Chondrocyte (in vitro differentiated cells): Measurements from ENCODE around the gene ALDH4A1. TPM values are rescaled to one million over a fixed set of nuclear protein-coding genes. Genes with fewer than 3 reads are reported as not detected.
A peak's percentile ranks its signal among the peaks of the same experiment; 100 is the strongest.

Source experiments
- DNase-seq: peaks from one replicate; pipeline ENCODE4 v3.0.0; 2021; ENCODE audit warnings: mixed read lengths, low spot score
- H3K27ac Mint-ChIP-seq: one replicate; pipeline ENCODE4 v1.8.0; 2021; ENCODE audit warnings: mild to moderate bottlenecking, moderate library complexity, mixed read lengths; ENCODE audit not compliant: unreplicated experiment
- H3K27me3 Mint-ChIP-seq: 2 replicates; pipeline ENCODE4 v1.8.0; 2021; ENCODE audit warnings: low read depth, mixed read lengths
- H3K36me3 Mint-ChIP-seq: 2 replicates; pipeline ENCODE4 v1.8.0; 2021; ENCODE audit warnings: low read depth, mixed read lengths
- H3K4me1 Mint-ChIP-seq: 2 replicates; pipeline ENCODE4 v1.8.0; 2021; ENCODE audit warnings: low read depth, mild to moderate bottlenecking, mixed read lengths
- H3K4me3 Mint-ChIP-seq: one replicate; pipeline ENCODE4 v1.8.0; 2021; ENCODE audit warnings: mild to moderate bottlenecking, moderate library complexity, mixed read lengths; ENCODE audit not compliant: unreplicated experiment
- H3K9me3 Mint-ChIP-seq: 2 replicates; pipeline ENCODE4 v1.8.0; 2021; ENCODE audit warnings: low read depth, mixed read lengths
- total RNA-seq: library from RNA; stranded (reverse); gene quantifications from 3 replicates; pipeline ENCODE4 v1.2.1, GENCODE V29; 2021
- TF ChIP-seq, protein P1 (sequence below): fragments of 200-600 bp; sonication (generic); IDR thresholded peaks from 2 replicates; pipeline ENCODE4 v1.5.0; 2021; ENCODE audit warnings: antibody characterized with exemption, mild to moderate bottlenecking, moderate library complexity

ALDH4A1 gene
- total RNA-seq, 1 donor from 2014 or later, result 14.2 TPM

DNA sequence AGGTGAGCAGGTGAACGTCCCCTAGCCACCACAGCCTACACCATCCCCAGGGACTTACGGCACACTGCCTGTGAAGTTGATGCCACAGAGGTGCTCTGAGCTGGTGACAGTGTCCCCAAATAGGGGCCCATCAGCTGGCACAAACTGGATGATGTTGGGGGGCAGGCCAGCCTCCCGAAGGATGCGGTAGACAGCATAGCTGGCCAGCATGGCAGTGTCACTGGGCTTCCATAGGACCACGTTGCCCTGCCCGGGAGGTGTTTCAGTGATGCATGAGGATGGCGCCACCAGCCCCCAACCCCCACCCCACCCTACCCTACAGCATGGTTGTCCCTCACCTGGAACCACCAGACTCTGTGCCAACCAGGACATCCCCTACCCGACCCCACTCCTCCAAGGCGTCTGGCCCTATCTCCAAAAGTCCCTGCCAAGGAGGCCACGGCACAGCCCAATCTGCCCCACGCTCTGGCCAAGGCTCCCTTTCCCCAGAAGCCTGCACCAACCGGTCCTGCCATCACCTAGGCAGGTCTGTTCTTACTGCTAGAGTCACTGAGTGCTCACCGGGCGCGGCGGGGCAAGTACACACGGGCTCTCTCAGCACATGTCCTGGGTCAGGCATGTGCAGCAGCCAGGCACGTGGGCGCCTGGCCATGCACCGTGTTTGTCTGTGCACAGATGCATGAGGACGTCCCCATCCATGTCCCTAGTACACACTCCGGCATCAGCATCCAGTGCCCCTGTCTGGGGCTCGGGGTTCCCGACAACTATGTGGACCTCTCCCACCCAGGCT lies 20.5 kb downstream of the ALDH4A1 start:
- H3K9me3 Mint-ChIP-seq, result no peaks in the 10 kb centered on the region
- peak; percentile 83 for DNase-seq
- TF ChIP-seq, protein P1, sequence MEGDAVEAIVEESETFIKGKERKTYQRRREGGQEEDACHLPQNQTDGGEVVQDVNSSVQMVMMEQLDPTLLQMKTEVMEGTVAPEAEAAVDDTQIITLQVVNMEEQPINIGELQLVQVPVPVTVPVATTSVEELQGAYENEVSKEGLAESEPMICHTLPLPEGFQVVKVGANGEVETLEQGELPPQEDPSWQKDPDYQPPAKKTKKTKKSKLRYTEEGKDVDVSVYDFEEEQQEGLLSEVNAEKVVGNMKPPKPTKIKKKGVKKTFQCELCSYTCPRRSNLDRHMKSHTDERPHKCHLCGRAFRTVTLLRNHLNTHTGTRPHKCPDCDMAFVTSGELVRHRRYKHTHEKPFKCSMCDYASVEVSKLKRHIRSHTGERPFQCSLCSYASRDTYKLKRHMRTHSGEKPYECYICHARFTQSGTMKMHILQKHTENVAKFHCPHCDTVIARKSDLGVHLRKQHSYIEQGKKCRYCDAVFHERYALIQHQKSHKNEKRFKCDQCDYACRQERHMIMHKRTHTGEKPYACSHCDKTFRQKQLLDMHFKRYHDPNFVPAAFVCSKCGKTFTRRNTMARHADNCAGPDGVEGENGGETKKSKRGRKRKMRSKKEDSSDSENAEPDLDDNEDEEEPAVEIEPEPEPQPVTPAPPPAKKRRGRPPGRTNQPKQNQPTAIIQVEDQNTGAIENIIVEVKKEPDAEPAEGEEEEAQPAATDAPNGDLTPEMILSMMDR, result no peak
- H3K4me1 Mint-ChIP-seq, result peaks cover 6% of the 10 kb centered on the region
- H3K27ac Mint-ChIP-seq, result no peak overlapping the region
- no peaks in the 10 kb centered on the region for H3K27me3 Mint-ChIP-seq
- H3K4me3 Mint-ChIP-seq, result no peak overlapping the region
- peaks cover 9% of the 10 kb centered on the region for H3K36me3 Mint-ChIP-seq

DNA sequence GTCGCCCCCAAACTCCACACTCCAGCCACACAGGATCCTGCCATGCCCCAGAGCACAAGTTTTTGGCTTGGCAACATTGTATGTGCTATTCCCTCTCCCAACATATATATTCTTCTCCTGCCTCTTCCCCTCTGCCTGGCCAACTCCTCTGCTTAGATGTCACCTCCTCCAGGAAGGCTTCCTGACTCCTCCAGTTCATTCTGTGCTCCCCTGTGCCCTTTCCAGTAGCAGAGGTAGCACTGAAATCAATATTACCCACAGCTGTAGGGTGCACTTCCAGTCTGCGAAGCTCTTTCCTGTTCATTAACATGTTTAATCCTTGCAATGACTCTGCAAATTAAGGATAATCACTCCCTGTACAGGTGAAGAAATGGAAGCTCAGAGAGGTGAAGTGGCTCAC lies 21.2 kb downstream of the ALDH4A1 start:
- H3K27me3 Mint-ChIP-seq, result no peaks in the 10 kb centered on the region
- peaks cover 5% of the 10 kb centered on the region for H3K4me1 Mint-ChIP-seq
- TF ChIP-seq, protein P1, result no peak
- no peaks in the 10 kb centered on the region for H3K9me3 Mint-ChIP-seq
- no peak overlapping the region for H3K27ac Mint-ChIP-seq
- H3K4me3 Mint-ChIP-seq, result no peak overlapping the region
- DNase-seq, result no peak
- peaks cover 9% of the 10 kb centered on the region for H3K36me3 Mint-ChIP-seq

DNA sequence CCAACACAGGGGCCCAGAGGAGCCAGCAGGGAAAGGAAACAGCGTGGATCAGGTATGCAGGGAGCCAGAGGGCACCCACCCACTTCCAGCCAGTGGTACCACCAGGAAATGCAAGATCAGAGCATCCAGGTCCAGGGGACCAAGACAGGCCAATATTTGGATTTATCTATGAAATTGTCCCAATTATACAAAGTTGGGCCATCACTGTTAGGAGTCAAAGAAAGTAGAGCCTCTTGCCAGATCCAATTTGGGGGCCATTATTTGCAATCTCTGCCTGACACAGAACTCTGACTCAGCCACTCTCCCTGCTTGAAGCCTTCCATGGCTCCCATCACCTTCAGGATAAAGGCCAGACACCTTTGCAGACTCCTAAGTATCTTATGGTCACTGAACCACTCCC lies 21.8 kb downstream of the ALDH4A1 start:
- no peak overlapping the region for H3K4me3 Mint-ChIP-seq
- TF ChIP-seq, protein P1, result no peak
- DNase-seq, result no peak

DNA sequence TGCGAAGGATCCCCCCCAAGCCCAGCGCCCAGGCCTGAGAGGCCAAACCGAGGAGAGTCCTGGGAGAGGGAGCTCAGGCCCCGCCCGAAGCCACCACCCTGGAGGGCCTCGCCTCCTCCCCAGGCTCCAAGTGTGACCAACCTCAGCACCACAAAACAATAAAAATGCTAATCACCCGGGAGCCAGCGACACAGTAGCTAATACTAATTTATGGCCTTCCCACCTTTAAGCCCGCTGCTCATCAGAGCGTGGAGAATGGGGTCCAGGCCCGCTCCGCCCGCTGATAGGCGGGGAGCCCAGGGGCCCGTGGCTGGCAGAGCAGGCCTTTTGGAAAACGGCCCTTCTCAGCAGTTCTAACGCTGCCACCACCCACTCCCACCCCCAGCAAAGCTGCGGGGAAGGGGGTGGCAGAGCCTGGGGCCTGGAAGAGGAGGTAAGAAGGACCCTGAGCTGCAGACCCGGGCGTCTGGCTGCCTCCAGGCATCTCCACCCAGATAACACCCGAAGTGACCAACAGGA lies 22.5 kb downstream of the ALDH4A1 start:
- TF ChIP-seq, protein P1, result no peak
- peaks cover 9% of the 10 kb centered on the region for H3K36me3 Mint-ChIP-seq

More for the DNA sequence above, 21.8 kb downstream of the ALDH4A1 start:
- Mint-ChIP-seq H3K9me3 (no peaks in the 10 kb centered on the region), H3K27me3 (no peaks in the 10 kb centered on the region), H3K4me1 (no peaks in the 10 kb centered on the region), H3K36me3 (peaks cover 9% of the 10 kb centered on the region), H3K27ac (no peak overlapping the region)

DNA sequence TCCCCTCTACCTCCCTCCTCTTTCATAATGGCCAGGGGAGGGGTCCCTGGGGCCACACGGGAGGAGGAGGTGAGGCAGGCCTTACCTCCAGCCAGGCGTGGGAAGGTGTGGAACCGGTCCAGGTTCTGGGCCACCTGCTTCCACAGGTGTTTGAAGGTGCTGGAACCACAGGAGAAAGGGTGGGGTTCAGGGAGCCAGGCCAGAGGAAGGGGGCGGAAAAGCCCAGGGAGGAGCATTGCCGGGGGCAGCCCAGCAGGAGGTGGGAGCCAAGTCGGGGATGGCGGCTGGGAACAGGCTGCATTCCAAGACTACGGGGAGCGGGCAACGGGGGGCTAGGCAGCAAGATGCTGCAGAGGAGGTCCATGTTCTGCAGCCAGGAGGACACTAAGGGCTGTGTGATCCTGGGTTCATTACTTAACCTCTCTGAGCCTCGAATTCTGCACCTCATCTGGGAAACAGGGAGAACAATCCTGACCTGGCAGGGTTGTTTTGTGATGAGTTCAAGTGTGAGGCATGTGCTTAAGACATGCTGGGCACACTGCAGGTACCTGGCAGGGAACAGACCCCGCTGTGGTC lies 23.1 kb downstream of the ALDH4A1 start:
- H3K9me3 Mint-ChIP-seq, result no peaks in the 10 kb centered on the region
- H3K36me3 Mint-ChIP-seq, result peaks cover 7% of the 10 kb centered on the region

More for the DNA sequence above, 22.5 kb downstream of the ALDH4A1 start:
- no peaks in the 10 kb centered on the region for H3K9me3 Mint-ChIP-seq
- H3K4me3 Mint-ChIP-seq, result no peak overlapping the region
- no peaks in the 10 kb centered on the region for H3K4me1 Mint-ChIP-seq
- H3K27ac Mint-ChIP-seq, result no peak overlapping the region
- no peak for DNase-seq
- no peaks in the 10 kb centered on the region for H3K27me3 Mint-ChIP-seq

More for the DNA sequence above, 23.1 kb downstream of the ALDH4A1 start:
- H3K4me3 Mint-ChIP-seq, result no peak overlapping the region
- H3K27me3 Mint-ChIP-seq, result no peaks in the 10 kb centered on the region
- DNase-seq, result no peak
- no peak overlapping the region for H3K27ac Mint-ChIP-seq
- TF ChIP-seq, protein P1, result no peak
- H3K4me1 Mint-ChIP-seq, result no peaks in the 10 kb centered on the region
